K562 (cell line): ENCODE results near the gene GRIPAP1. TPM values are rescaled to one million over a fixed set of nuclear protein-coding genes. Genes with fewer than 3 reads are reported as not detected.
A peak's percentile ranks its signal among the peaks of the same experiment; 100 is the strongest.

Experiments used
- ATF7 ChIP-seq: fragments of 450-650 bp; IDR thresholded peaks from 2 replicates; pipeline ENCODE4 v1.7.1; 2014; ENCODE audit warnings: mild to moderate bottlenecking, moderate library complexity
- ELF1 ChIP-seq: fragments of 200-800 bp; sonication (Bioruptor generic); IDR thresholded peaks from 2 replicates; pipeline ENCODE4 v1.6.1; 2016; ENCODE audit warnings: missing genetic modification characterization, missing compliant biosample characterization
- ELF2 ChIP-seq: fragments of 250-450 bp; sonication (Bioruptor Pico); IDR thresholded peaks from 2 replicates; pipeline ENCODE4 v1.5.0; 2021; ENCODE audit warnings: mild to moderate bottlenecking
- ELK1 ChIP-seq: sonication (generic); formaldehyde crosslinking; IDR thresholded peaks from 2 replicates; pipeline ENCODE4 v1.8.1; 2022; ENCODE audit warnings: missing genetic modification reagents
- ETS2 ChIP-seq: IDR thresholded peaks from 2 replicates; pipeline ENCODE4 v1.6.1; 2016; ENCODE audit warnings: borderline replicate concordance, missing genetic modification characterization, mild to moderate bottlenecking, moderate library complexity, missing compliant biosample characterization; ENCODE audit not compliant: poor library complexity, severe bottlenecking
- FOXA3 ChIP-seq, 2 experiments: fragments of 450-650 bp in 1 of 2; sonication (generic) in 1 of 2; formaldehyde crosslinking; IDR thresholded peaks in 1 of 2; conservative IDR thresholded peaks in 1 of 2; 2 replicates each; pipeline versions ENCODE4 v1.4.0 to v1.8.0; 2020 to 2022; ENCODE audit warnings: mild to moderate bottlenecking in 2 of 2, missing genetic modification reagents in 1 of 2
- KAT8 ChIP-seq: fragments of 450-650 bp; IDR thresholded peaks from 2 replicates; pipeline ENCODE4 v1.6.1; 2016; ENCODE audit warnings: low read depth, mild to moderate bottlenecking
- KDM1A ChIP-seq, 2 experiments: fragments of 450-650 bp; IDR thresholded peaks; 2 replicates each; pipeline ENCODE4 v1.6.1; 2016; ENCODE audit warnings: mild to moderate bottlenecking in 2 of 2
- KDM5B ChIP-seq: fragments of 200-600 bp; sonication (generic); IDR thresholded peaks from 2 replicates; pipeline ENCODE4 v1.6.1; 2012; ENCODE audit warnings: low read depth, mild to moderate bottlenecking, moderate library complexity, low read length, control low read depth, inconsistent platforms; ENCODE audit not compliant: insufficient replicate concordance
- NFIC ChIP-seq: fragments of 450-650 bp; IDR thresholded peaks from 2 replicates; pipeline ENCODE4 v1.6.1; 2017; ENCODE audit warnings: mild to moderate bottlenecking, inconsistent platforms
- ZBTB7A ChIP-seq: IDR thresholded peaks from 2 replicates; pipeline ENCODE4 v1.6.1; 2011; ENCODE audit warnings: low read depth, mild to moderate bottlenecking, low read length, moderate library complexity, borderline replicate concordance; ENCODE audit not compliant: control insufficient read depth
- ZNF263 ChIP-seq: sonication (generic); formaldehyde crosslinking; IDR thresholded peaks from 2 replicates; pipeline ENCODE4 v1.8.0; 2022; ENCODE audit warnings: mild to moderate bottlenecking, missing genetic modification reagents, borderline replicate concordance
- polyA plus RNA-seq, 8 experiments: library from polyadenylated mRNA; depleted of rRNA in 4 of 8; stranded (reverse) in 5 of 8; unstranded in 3 of 8; fragments of >200 nt; fragmentation: Nextera tagmentation in 2 of 8; fragmentation: Illumina TruSeq in 1 of 8; extraction: Ambion mirVana in 2 of 8; extraction: Trizol in 1 of 8; gene quantifications; 2 replicates each; pipeline versions ENCODE4 v1.2.1 to v1.2.3, GENCODE V29; 2011 to 2014; ENCODE audit warnings: inconsistent platforms in 1 of 8, missing spikeins in 1 of 8
- total RNA-seq, 7 experiments: library from RNA; depleted of rRNA in 6 of 7; stranded (reverse); fragments of >200 nt in 6 of 7; fragmentation: Illumina TruSeq in 2 of 7; extraction: Trizol in 2 of 7; gene quantifications; 2 replicates each; pipeline versions ENCODE4 v1.2.1 to v1.2.3, GENCODE V29; 2011 to 2021; ENCODE audit warnings: low replicate concordance in 1 of 7
- TF ChIP-seq, protein P1 (sequence below), 3 experiments: IDR thresholded peaks in 2 of 3; conservative IDR thresholded peaks in 1 of 3; 2 replicates each; pipeline ENCODE4 v1.5.1; 2011 to 2012; ENCODE audit warnings: low read length in 3 of 3, mild to moderate bottlenecking in 3 of 3, control low read depth in 2 of 3, improper control_type of control experiment in 1 of 3, inconsistent platforms in 1 of 3, low read depth in 1 of 3, mixed read lengths in 1 of 3, moderate library complexity in 1 of 3; ENCODE audit not compliant: insufficient read depth in 2 of 3
- TF ChIP-seq, protein P2 (sequence below): sonication (generic); formaldehyde crosslinking; IDR thresholded peaks from 2 replicates; pipeline ENCODE4 v1.8.1; 2023; ENCODE audit warnings: mild to moderate bottlenecking, missing genetic modification reagents
- TF ChIP-seq, protein P3 (sequence below): IDR thresholded peaks from 2 replicates; pipeline ENCODE4 v1.6.1; 2011; ENCODE audit warnings: borderline replicate concordance, low read depth, mild to moderate bottlenecking, moderate library complexity, low read length; ENCODE audit not compliant: insufficient read depth, poor library complexity, severe bottlenecking
- TF ChIP-seq, protein P4 (sequence below): fragments of 200-400 bp; formaldehyde crosslinking; IDR thresholded peaks from 2 replicates; pipeline ENCODE4 v1.6.1; 2017; ENCODE audit warnings: mild to moderate bottlenecking, low read depth, low read length, moderate library complexity

The GRIPAP1 gene
- total and polyA plus RNA-seq, 9 of the 15 experiments (the other 6 are each of a cell fraction or from before 2014, with no cell fraction given), result 4.1 to 41.6 (median 24.0) TPM

DNA sequence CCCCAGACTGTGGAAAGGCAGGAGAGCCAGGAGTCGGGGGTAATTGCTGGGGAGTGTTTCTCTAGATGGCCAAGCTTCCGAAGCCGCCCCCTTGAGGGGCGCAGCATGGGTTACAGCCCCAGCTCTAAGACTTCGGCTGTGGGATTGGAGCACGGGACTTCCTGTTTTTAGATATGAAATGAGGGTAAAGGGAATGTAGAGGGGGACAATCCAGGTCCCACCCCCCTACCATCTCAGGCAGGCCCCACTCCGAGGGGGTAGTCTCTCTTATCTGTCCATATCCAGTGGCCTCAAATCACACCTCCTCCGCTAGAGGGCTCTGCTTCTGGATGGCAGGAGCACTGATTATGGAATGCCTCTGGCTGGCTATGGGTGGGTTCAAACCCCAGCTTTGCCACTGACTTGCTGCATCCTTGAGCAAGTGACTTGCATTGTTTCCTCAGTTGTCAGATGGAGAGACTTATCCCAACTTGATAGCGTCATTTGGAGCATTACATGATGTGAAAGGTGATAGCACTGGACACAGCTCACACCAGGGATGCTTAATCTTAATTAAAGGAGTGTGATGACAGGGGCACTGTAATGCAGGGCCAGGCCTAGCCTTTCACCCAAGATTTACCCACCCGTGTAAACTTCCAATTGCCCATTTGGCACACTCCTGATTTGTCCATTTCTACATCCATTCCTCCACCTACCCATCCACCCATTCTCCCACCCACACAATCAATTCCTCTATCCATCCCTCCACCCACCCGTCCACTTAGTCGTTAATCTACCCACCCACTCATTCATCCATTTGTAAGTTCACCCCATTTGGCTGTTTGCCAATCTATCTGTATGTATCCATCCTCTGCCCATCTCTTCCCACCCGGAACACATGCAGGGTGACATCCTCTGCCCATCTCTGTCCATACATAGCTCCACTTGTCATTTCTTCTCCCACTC is 29.6 kb downstream of the GRIPAP1 start (continued):
- TF ChIP-seq ELF2, result no peak
- TF ChIP-seq KDM5B, result no peak
- TF ChIP-seq ZNF263 (CRISPR knock-in tag), result peak; percentile 47; the same call in 1 of the 2 replicates
- no peak for TF ChIP-seq ETS2 (tag)
- no peak for TF ChIP-seq ELK1 (CRISPR knock-in tag)
- TF ChIP-seq, protein P1, sequence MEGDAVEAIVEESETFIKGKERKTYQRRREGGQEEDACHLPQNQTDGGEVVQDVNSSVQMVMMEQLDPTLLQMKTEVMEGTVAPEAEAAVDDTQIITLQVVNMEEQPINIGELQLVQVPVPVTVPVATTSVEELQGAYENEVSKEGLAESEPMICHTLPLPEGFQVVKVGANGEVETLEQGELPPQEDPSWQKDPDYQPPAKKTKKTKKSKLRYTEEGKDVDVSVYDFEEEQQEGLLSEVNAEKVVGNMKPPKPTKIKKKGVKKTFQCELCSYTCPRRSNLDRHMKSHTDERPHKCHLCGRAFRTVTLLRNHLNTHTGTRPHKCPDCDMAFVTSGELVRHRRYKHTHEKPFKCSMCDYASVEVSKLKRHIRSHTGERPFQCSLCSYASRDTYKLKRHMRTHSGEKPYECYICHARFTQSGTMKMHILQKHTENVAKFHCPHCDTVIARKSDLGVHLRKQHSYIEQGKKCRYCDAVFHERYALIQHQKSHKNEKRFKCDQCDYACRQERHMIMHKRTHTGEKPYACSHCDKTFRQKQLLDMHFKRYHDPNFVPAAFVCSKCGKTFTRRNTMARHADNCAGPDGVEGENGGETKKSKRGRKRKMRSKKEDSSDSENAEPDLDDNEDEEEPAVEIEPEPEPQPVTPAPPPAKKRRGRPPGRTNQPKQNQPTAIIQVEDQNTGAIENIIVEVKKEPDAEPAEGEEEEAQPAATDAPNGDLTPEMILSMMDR (IDR thresholded peaks at IDR 0.05 in 2 of 3, conservative IDR thresholded peaks at IDR 0.05 in 1 of 3; ENCODE audit: insufficient read depth in 2 of 3, low read depth in 1 of 3, low read length in 3 of 3), result peak; percentile 52 to 84 (median 59)
- TF ChIP-seq FOXA3 (CRISPR knock-in tag; conservative IDR thresholded peaks at IDR 0.05 in 1 of 2, IDR thresholded peaks at IDR 0.05 in 1 of 2), result no peak
- TF ChIP-seq NFIC, result peak; percentile 79
- no peak for TF ChIP-seq KAT8
- no peak for TF ChIP-seq ELF1 (tag)
- TF ChIP-seq, protein P2, sequence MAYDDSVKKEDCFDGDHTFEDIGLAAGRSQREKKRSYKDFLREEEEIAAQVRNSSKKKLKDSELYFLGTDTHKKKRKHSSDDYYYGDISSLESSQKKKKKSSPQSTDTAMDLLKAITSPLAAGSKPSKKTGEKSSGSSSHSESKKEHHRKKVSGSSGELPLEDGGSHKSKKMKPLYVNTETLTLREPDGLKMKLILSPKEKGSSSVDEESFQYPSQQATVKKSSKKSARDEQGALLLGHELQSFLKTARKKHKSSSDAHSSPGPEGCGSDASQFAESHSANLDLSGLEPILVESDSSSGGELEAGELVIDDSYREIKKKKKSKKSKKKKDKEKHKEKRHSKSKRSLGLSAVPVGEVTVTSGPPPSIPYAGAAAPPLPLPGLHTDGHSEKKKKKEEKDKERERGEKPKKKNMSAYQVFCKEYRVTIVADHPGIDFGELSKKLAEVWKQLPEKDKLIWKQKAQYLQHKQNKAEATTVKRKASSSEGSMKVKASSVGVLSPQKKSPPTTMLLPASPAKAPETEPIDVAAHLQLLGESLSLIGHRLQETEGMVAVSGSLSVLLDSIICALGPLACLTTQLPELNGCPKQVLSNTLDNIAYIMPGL, result no peak
- TF ChIP-seq, protein P3, sequence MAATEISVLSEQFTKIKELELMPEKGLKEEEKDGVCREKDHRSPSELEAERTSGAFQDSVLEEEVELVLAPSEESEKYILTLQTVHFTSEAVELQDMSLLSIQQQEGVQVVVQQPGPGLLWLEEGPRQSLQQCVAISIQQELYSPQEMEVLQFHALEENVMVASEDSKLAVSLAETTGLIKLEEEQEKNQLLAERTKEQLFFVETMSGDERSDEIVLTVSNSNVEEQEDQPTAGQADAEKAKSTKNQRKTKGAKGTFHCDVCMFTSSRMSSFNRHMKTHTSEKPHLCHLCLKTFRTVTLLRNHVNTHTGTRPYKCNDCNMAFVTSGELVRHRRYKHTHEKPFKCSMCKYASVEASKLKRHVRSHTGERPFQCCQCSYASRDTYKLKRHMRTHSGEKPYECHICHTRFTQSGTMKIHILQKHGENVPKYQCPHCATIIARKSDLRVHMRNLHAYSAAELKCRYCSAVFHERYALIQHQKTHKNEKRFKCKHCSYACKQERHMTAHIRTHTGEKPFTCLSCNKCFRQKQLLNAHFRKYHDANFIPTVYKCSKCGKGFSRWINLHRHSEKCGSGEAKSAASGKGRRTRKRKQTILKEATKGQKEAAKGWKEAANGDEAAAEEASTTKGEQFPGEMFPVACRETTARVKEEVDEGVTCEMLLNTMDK, result peak; percentile 95
- TF ChIP-seq, protein P4, sequence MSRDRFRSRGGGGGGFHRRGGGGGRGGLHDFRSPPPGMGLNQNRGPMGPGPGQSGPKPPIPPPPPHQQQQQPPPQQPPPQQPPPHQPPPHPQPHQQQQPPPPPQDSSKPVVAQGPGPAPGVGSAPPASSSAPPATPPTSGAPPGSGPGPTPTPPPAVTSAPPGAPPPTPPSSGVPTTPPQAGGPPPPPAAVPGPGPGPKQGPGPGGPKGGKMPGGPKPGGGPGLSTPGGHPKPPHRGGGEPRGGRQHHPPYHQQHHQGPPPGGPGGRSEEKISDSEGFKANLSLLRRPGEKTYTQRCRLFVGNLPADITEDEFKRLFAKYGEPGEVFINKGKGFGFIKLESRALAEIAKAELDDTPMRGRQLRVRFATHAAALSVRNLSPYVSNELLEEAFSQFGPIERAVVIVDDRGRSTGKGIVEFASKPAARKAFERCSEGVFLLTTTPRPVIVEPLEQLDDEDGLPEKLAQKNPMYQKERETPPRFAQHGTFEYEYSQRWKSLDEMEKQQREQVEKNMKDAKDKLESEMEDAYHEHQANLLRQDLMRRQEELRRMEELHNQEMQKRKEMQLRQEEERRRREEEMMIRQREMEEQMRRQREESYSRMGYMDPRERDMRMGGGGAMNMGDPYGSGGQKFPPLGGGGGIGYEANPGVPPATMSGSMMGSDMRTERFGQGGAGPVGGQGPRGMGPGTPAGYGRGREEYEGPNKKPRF, result no peak
- TF ChIP-seq KDM1A (IDR thresholded peaks at IDR 0.05), result peak; percentile 31 to 40; a peak in 2 of 4 replicates
- peak; percentile 62; the same call in 1 of the 2 replicates for TF ChIP-seq ZBTB7A
- TF ChIP-seq ATF7, result peak; percentile 30; the same call in 1 of the 2 replicates
